Activated T-cell treated with anti-CD3 and anti-CD28 coated beads for 48 hours (primary cell): ENCODE data around the gene KRTAP4-1.
"Not testable (repeated sequence)": the region's sequence is repeated elsewhere in the genome, so short reads cannot be mapped to it uniquely, and the experiment has no call there.

Source experiments
- DNase-seq: peaks from one replicate; pipeline ENCODE4 v3.0.0-alpha.2; 2020; ENCODE audit warnings: low read depth

Gene KRTAP4-1

GRCh38 chr17:41184480-41184961 lies at the start of gene KRTAP4-1:
Gene KRTAP4-1 (minus strand): TSS chr17:41184911. CDS start chr17:41184854, 57 bp downstream.
- no peak for DNase-seq

- DNase-seq = not testable (repeated sequence)
Observed at GRCh38 chr17:41232399-41233105, 47.8 kb upstream of the KRTAP4-1 start, which contains the start of gene KRTAP9-3. Gene KRTAP9-3 (plus strand): TSS chr17:41232449. CDS start chr17:41232502, 53 bp downstream.

GRCh38 chr17:41231731-41232130 lies 47.0 kb upstream of the KRTAP4-1 start:
- no peak for DNase-seq

GRCh38 chr17:41230094-41230493 lies 45.4 kb upstream of the KRTAP4-1 start:
- no peak for DNase-seq

GRCh38 chr17:41226598-41227095 lies 41.9 kb upstream of the KRTAP4-1 start, which contains the start of gene KRTAP9-2:
Gene KRTAP9-2 (plus strand): TSS chr17:41226648. CDS start chr17:41226655, 7 bp downstream.
- not testable (repeated sequence) for DNase-seq

GRCh38 chr17:41226051-41226450 lies 41.3 kb upstream of the KRTAP4-1 start:
- DNase-seq = no peak

- no peak for DNase-seq
Observed at GRCh38 chr17:41223821-41224220, 39.1 kb upstream of the KRTAP4-1 start.

GRCh38 chr17:41215681-41216080 lies 31.0 kb upstream of the KRTAP4-1 start:
- DNase-seq = no peak

- DNase-seq = no peak
Observed at GRCh38 chr17:41212524-41213169, 27.9 kb upstream of the KRTAP4-1 start.

- DNase-seq = no peak
Observed at GRCh38 chr17:41211845-41212466, 27.2 kb upstream of the KRTAP4-1 start.

GRCh38 chr17:41199421-41200078 lies 14.8 kb upstream of the KRTAP4-1 start:
- DNase-seq = no peak

GRCh38 chr17:41196068-41196467 lies 11.4 kb upstream of the KRTAP4-1 start:
- DNase-seq = no peak

GRCh38 chr17:41190328-41190727 lies 5.6 kb upstream of the KRTAP4-1 start:
- DNase-seq = no peak

GRCh38 chr17:41189837-41190318 lies 5.2 kb upstream of the KRTAP4-1 start, which contains the start of gene KRTAP9-1:
Gene KRTAP9-1 (plus strand): TSS chr17:41189887. CDS start chr17:41189887, 0 bp downstream.
- not testable (repeated sequence) for DNase-seq

- no peak for DNase-seq
Observed at GRCh38 chr17:41186872-41187271, 2.2 kb upstream of the KRTAP4-1 start.

- DNase-seq = no peak
Observed at GRCh38 chr17:41185001-41185400, 290 bp upstream of the KRTAP4-1 start.

GRCh38 chr17:41178843-41179616 lies 5.7 kb downstream of the KRTAP4-1 start:
- no peak for DNase-seq

GRCh38 chr17:41178341-41178740 lies 6.4 kb downstream of the KRTAP4-1 start:
- DNase-seq = no peak

GRCh38 chr17:41177727-41178271 lies 6.9 kb downstream of the KRTAP4-1 start, which contains the start of gene KRTAP4-2:
Gene KRTAP4-2 (minus strand): TSS chr17:41178221. CDS start chr17:41178164, 57 bp downstream.
- DNase-seq = no peak

- no peak for DNase-seq
Observed at GRCh38 chr17:41176744-41177387, 7.8 kb downstream of the KRTAP4-1 start.
